GM12891 (cell line): ENCODE measurements around the gene SSC4D. TPM values are rescaled to one million over a fixed set of nuclear protein-coding genes. Genes with fewer than 3 reads are reported as not detected.
"Not testable (repeated sequence)": the region's sequence is repeated elsewhere in the genome, so short reads cannot be mapped to it uniquely, and the experiment has no call there.

Experiments used
- DNase-seq: peaks from one replicate; pipeline ENCODE4 v3.0.0; 2011; ENCODE audit warnings: low spot score; ENCODE audit not compliant: insufficient read length
- FAIRE-seq: peaks from 2 replicates; lab custom pipeline; 2011; peaks lifted over from hg19 to GRCh38; lab: Jason Lieb, UNC
- PAX5 ChIP-seq: IDR thresholded peaks from 2 replicates; pipeline ENCODE4 v1.6.1; 2011; ENCODE audit warnings: low read length, moderate library complexity, mild to moderate bottlenecking; ENCODE audit not compliant: insufficient read depth, severe bottlenecking
- POLR2A ChIP-seq: IDR thresholded peaks from 2 replicates; pipeline ENCODE4 v1.6.1; 2011; ENCODE audit warnings: low read depth, low read length, control low read depth
- POLR2AphosphoS5 ChIP-seq: IDR thresholded peaks from 2 replicates; pipeline ENCODE4 v1.6.1; 2011; ENCODE audit warnings: low read depth, low read length, control low read depth
- POU2F2 ChIP-seq: IDR thresholded peaks from 2 replicates; pipeline ENCODE4 v1.6.1; 2011; ENCODE audit warnings: low read depth, mild to moderate bottlenecking, control low read depth, low read length, moderate library complexity
- SPI1 ChIP-seq: IDR thresholded peaks from 2 replicates; pipeline ENCODE4 v1.6.1; 2011; ENCODE audit warnings: low read depth, low read length, control low read depth
- TAF1 ChIP-seq: IDR thresholded peaks from 2 replicates; pipeline ENCODE4 v1.6.1; 2011; ENCODE audit warnings: low read depth, low read length, control low read depth
- polyA plus RNA-seq: library from polyadenylated mRNA; unstranded; fragments of >200 nt; gene quantifications from one replicate; pipeline ENCODE4 v1.2.1, GENCODE V29; 2012; ENCODE audit warnings: low read depth, missing spikeins, inconsistent platforms; ENCODE audit not compliant: missing spikeins

The SSC4D gene
- 0.41 TPM for polyA plus RNA-seq

DNA sequence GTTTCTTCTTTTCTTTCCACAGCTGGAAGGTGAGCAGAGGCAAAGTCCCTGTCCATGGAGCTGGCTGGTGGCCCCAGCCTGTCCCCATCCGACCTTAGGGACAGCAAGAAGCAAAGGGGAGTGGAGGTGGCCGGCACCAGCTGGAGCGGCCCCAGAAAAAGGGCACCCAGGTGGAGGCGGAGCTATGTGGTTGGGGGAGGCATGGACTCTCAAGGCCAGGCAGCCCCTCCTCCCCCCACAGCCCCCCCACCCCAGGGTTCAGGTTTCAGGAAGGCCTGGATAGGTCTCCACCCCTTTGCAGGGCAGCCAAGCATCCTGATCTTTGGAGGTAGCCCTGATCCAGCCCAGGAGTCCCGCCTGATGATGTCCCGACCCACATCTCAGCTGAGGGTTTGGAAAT lies at the start of gene SSC4D:
Gene SSC4D (minus strand): TSS at position 161 of the 400 bp plus-strand sequence. CDS start 5,258 bp downstream, outside the sequence.
- no peak for FAIRE-seq
- no peak for TF ChIP-seq TAF1
- no peak for TF ChIP-seq POU2F2
- TF ChIP-seq POLR2A = no peak
- no peak for DNase-seq

DNA sequence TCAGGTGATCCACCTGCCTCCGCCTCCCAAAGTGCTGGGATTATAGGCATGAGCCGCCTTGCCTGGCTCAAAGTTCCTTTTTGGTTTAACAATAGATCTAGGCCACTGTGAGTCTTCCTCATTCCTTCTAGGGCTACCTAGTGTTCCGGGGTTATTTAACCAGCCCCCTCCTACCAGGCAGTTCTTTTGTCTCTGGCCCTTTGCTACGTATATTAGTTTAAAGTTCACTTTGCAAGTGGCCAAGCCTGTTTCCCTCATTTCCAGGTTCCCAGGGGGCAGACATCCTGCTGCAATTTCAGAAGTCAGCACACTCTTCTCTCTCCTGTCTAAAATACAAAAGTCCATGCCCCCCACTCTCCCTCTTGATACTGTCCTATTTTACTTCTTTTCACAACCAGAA lies 49.0 kb upstream of the SSC4D start:
- not testable (repeated sequence) for DNase-seq, FAIRE-seq

DNA sequence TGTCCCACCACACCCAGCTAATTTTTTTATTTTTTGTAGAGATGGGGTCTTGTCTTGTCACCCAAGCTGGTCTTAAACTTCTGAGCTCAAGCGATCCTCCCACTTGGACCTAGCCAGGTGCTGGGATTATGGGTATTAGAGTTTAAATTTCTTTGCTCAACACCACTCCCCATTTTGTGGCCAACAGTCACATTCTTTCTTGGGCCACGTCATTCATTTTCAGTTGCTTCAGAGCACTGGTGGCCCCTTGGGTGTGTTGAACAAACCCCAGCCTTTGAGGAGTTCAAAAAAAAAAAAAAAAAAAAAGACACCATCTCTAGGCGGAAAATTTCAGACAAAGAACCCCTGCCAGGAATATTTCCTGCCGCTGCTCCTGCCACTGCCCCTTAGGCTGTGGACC lies 47.5 kb upstream of the SSC4D start:
- DNase-seq = not testable (repeated sequence)

GRCh38 chr7:76445577-76446008 lies 36.1 kb upstream of the SSC4D start:
- TF ChIP-seq SPI1 = peak; percentile 86
- peak; percentile 93 for FAIRE-seq
- not testable (repeated sequence) for DNase-seq

More for the DNA sequence above, 47.5 kb upstream of the SSC4D start:
- not testable (repeated sequence) for FAIRE-seq

DNA sequence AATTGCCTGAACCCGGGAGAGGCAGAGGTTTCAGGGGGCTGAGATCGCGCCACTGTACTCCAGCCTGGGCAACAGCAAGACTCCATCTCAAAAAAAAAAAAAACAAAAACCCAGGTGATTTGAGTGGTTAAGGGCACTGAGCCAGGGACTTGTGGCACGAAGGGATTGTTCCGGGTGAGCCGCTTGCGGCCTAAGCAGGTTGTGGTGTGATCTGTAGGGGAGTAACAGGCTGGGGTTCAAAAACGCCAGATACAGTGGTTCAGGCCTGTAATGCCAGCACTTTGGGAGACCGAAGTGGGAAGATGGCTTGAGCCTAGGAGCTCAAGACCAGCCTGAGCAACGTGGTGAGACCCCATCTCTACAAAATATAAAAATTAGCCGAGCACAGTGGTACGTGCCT lies 34.3 kb upstream of the SSC4D start:
- FAIRE-seq, DNase-seq: not testable (repeated sequence)

DNA sequence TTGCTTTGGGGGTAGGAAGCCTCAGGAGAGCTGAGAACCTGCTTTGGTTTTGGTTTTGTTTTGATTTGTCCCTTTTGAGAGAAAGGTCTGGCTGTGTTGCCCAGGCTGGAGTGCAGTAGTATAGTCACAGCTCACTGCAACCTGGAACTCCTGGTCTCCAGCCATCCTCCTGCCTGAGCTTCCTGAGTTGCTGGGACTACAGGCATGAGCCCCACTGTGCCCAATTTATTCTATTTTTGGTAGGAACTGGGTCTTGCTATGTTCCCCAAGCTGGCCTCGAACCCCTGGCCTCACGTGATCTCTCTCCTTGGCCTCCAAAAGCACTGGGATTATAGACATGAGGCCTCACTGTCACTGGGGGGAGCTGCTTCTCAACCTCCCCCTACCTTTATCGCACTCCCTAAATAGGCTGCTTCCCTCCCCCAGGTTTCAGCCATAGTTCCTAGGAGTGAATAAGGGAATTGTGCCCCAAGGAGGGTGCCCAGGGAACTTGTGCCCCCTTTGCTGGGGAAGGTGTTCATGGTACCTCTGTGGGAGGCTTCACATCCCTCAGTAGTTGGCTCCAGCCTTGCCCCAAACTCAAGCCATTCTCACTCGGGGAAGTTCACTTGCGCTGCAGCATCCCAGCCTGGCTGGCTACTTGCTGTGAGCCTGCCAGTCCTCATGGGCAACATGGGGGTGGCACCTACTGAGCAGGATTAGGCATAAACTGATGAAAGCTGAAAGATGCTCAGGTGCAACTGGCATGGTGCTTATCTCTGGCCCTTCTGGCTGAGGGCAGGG lies 33.4 kb upstream of the SSC4D start:
- DNase-seq, FAIRE-seq: not testable (repeated sequence)

GRCh38 chr7:76441792-76442191 lies 32.3 kb upstream of the SSC4D start:
- not testable (repeated sequence) for DNase-seq
- FAIRE-seq = peak; percentile 96

DNA sequence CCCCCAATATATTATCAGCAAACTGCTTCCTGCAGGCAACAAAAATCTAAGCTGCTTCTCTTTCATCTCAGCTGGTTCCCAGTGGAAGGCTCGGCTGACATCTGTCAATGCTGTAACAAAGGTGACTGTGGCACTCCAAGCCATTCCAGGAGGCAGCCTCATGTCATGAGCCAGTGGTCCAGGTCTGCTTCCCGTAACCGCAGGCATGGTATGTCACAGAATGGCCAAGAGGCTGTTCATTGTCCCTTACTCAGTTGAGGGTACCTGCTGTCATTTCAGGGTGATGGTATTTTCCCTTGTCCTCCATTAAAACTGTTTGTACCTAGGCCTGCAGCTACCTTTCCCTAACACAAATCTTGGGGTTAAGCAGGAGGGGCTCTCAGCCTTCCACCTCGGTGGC lies 30.9 kb upstream of the SSC4D start:
- not testable (repeated sequence) for FAIRE-seq, DNase-seq

DNA sequence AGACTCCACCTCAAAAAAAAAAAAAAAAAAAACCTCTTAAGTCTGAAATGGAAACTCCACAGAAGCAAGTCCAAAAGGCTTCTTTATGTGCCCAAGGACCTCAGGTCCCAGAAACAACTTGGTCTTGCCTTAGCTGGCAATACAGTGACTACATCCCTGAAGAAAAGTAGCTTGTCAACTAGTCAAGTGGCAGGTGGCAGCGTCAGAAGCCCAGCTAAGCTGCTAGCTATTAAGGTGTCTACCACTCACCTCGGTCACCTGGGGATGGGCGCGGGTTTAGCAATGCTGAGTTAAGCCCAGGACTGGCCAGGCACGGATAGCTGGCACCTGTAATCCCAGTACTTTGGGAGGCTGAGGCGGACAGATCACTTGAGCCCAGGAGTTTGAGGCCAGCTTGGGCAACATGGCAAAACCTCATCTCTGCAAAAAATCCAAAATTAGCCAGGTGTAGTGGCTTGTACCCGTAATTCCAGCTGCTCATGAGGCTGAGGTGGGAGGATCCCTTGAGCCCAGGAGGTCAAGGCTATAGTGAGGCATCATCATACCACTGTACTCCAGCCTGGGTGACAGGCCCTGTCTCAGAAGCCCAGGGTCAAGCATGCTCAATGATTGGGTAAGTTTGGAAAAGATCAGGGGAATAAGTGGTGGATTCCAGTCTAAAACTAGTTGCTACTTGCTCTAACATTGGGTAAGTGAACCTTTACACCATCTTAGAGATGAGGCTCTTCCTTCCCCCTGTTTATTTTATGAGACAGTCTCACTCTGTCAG lies 29.8 kb upstream of the SSC4D start:
- not testable (repeated sequence) for FAIRE-seq, DNase-seq

DNA sequence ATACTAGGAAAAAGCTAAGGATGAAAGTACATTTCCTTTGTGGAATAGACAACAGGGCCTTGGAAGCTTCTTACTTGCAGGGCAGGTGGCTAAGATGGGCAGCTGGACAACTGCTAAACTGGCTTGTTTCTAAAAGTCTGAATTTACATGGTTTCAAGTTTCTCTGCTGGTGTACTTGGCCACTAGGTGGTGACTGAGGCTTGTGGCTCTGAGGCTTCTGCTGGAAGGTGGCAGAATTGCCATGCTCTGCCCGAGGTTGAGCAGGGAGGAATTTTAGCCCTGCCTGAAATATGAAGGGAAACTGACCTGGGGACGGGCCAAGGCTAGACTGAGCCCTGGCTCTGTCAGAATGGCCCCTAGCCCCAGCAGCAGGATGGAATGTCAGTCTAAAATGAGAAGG lies 28.4 kb upstream of the SSC4D start:
- DNase-seq = not testable (repeated sequence)
- FAIRE-seq = peak; percentile 74

DNA sequence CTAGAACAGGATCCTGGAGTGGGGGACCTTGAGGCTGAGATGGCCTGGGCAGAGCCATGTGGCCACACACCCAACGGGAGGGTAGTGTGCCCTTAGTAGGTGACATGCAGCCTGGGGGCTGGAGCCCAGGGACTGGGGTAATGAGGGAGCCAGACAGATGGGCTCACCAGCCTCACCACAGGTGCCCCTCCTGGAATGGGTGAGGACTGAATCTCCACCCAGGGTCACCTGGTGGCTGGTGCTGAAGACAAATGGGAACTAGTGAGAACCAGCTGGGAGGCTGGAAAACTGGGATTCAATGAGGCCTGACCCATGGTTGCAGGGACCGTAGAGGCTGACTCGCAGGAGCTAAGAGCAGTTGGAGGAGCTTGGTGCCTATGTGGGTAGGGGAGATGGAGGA lies 21.3 kb upstream of the SSC4D start:
- FAIRE-seq = no peak
- DNase-seq = no peak
- TF ChIP-seq SPI1 (no peak), POLR2AphosphoS5 (no peak), POLR2A (no peak), POU2F2 (no peak), PAX5 (no peak), TAF1 (no peak)

DNA sequence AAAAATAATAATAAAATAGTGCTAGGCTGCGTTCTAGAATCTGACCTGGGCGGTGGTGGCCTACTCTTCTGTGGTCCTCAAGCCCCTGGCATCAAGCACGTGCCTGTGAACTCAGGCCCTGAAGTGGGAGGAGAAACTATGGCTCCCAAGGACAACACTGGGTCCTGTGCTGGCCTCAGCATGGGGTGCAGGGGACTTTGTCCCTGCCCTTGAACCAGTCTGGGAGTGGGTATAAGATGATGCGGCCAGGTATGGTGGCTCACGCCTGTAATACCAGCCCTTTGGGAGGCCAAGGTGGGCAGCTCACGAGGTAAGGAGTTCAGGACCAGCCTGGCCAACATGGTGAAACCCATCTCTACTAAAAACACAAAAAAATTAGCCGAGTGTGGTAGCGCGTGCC lies 20.7 kb upstream of the SSC4D start:
- no peak for TF ChIP-seq SPI1
- no peak for TF ChIP-seq POU2F2
- no peak for TF ChIP-seq TAF1
- no peak for TF ChIP-seq POLR2AphosphoS5
- no peak for TF ChIP-seq PAX5
- no peak for TF ChIP-seq POLR2A
- FAIRE-seq = no peak
- no peak for DNase-seq
